ENCODE data around the gene CEP95. TPM values are rescaled to one million over a fixed set of nuclear protein-coding genes. Genes with fewer than 3 reads are reported as not detected.
A peak's percentile ranks its signal among the peaks of the same experiment; 100 is the strongest.

The CEP95 gene
- total RNA-seq, 1 experiment from 2014 or later, result 77.0 TPM

- TF ChIP-seq, protein P1, sequence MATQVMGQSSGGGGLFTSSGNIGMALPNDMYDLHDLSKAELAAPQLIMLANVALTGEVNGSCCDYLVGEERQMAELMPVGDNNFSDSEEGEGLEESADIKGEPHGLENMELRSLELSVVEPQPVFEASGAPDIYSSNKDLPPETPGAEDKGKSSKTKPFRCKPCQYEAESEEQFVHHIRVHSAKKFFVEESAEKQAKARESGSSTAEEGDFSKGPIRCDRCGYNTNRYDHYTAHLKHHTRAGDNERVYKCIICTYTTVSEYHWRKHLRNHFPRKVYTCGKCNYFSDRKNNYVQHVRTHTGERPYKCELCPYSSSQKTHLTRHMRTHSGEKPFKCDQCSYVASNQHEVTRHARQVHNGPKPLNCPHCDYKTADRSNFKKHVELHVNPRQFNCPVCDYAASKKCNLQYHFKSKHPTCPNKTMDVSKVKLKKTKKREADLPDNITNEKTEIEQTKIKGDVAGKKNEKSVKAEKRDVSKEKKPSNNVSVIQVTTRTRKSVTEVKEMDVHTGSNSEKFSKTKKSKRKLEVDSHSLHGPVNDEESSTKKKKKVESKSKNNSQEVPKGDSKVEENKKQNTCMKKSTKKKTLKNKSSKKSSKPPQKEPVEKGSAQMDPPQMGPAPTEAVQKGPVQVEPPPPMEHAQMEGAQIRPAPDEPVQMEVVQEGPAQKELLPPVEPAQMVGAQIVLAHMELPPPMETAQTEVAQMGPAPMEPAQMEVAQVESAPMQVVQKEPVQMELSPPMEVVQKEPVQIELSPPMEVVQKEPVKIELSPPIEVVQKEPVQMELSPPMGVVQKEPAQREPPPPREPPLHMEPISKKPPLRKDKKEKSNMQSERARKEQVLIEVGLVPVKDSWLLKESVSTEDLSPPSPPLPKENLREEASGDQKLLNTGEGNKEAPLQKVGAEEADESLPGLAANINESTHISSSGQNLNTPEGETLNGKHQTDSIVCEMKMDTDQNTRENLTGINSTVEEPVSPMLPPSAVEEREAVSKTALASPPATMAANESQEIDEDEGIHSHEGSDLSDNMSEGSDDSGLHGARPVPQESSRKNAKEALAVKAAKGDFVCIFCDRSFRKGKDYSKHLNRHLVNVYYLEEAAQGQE (IDR thresholded peaks at IDR 0.05; ENCODE audit: low read depth), result no peak
- TF ChIP-seq POLR2AphosphoS5 (IDR thresholded peaks at IDR 0.05; ENCODE audit: low read depth, low read length), result peak; percentile 11; the same call in 1 of the 2 replicates
- TF ChIP-seq SRF (IDR thresholded peaks at IDR 0.05; ENCODE audit: low read depth), result no peak
Observed at GRCh38 chr17:64504769-64505339, 1.9 kb upstream of the CEP95 start (continued).

DNA sequence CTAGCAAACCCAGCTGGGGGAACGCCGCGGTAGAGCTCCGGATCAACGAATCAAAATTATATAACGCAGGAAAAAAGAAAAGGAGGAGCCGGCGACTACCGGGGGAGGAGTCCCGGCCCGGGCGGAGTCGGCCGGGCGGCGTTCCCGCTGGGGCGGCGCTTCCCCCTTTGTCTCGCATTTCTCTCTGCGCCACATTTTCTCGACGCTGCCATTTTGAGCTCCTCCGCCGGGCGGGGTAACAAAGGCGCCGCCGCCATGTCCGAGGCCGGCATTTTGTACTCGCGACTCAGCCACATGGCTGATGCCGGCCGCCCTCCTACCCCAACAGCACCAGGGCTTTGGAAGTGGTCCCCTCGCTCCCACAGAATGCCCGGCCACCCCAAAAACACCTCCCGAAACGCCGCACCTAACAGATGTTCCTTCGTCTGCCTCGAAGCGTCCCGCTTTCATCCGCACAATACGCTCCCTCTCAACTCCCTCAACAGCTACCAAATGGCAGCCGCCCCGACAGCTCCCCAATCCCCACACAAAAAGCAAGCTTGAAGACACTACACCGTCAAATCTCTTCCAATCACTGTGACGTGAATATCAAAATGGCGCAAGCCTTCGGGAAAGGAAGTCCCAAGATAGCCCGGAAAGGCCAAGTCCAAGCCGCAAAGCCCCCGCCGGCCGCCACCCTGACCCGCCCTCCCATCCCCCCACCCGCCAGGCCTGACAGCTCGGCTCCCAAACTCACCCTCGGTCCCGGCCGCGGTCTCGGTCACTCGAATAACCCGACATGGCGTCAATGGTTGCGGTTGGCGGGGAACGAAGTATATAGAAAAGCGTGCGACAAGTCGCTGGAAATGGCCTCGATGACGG, 1.2 kb upstream of the CEP95 start:
- DNase-seq (ENCODE audit: low read depth, low spot score), result peak; percentile 59
- Histone ChIP-seq H2AFZ (ENCODE audit: low read depth, low read length, poor library complexity, severe bottlenecking) (no peak overlapping the region), H3K79me2 (ENCODE audit: insufficient read depth, low read length) (peaks cover 94% of the 10 kb centered on the region), H3K9ac (ENCODE audit: low read length) (peak overlapping the region; percentile 99), H3K4me3 (replicated peaks in 1 of 2; ENCODE audit: low read depth in 1 of 2, low read length in 2 of 2) (peak overlapping the region; percentile 93 to 95), H3K4me2 (ENCODE audit: low read length) (peak overlapping the region; percentile 87), H3K36me3 (ENCODE audit: control insufficient read depth in 1 of 2, insufficient read depth in 2 of 2, low read length in 2 of 2) (peaks cover 61 to 71% of the 10 kb centered on the region in 2 experiments), H4K20me1 (ENCODE audit: insufficient read depth) (peaks cover 56% of the 10 kb centered on the region; the same call in 1 of the 2 replicates), H3K27me3 (ENCODE audit: insufficient read depth, low read length) (no peaks in the 10 kb centered on the region), H3K9me2 (ENCODE audit: insufficient read depth) (no peaks in the 10 kb centered on the region), H3K9me3 (ENCODE audit: control insufficient read depth in 1 of 2, insufficient read depth in 1 of 2, low read depth in 1 of 2, low read length in 2 of 2) (no peaks in the 10 kb centered on the region), H3K4me1 (ENCODE audit: control insufficient read depth in 1 of 2, insufficient read depth in 2 of 2, low read length in 2 of 2) (peaks cover 12 to 38% of the 10 kb centered on the region in 2 experiments), H3K27ac (ENCODE audit: low read depth, low read length) (peak overlapping the region; percentile 90)
- intact Hi-C loops (cut with micrococcal nuclease), result loop anchor here (1.0 to 5.0 kb wide), 2 partner anchors 8 to 142 kb away; partner anchors contain the start of gene POLG2
- ATAC-seq, result peak; percentile 39
- TSS peak; percentile 37 for BruUV-seq (replicated peaks)
- RAD21 ChIA-PET (ENCODE audit: low non-redundant PET in 1 of 2, low total read pairs in 2 of 2, uncharacterized antibody in 2 of 2, unreplicated experiment in 2 of 2), result no interaction called here
- CTCF ChIA-PET, result interaction anchor here (1.2 to 2.3 kb wide), 4 partner anchors 8 to 224 kb away, joined by 3 to 14 read pairs (median 8); partner anchors contain the start of gene POLG2
- POLR2A ChIA-PET, result interaction anchor here (0.5 to 3.1 kb wide), 34 partner anchors 8 to 663 kb away, joined by 3 to 119 read pairs (median 4); partner anchors contain the start of genes POLG2 and SMARCD2
- TF ChIP-seq POLR2AphosphoS5 (IDR thresholded peaks at IDR 0.05; ENCODE audit: low read depth, low read length) (peak; percentile 79), SIN3A (IDR thresholded peaks at IDR 0.05; ENCODE audit: low read depth) (peak; percentile 49; the same call in 1 of the 2 replicates), SRF (IDR thresholded peaks at IDR 0.05; ENCODE audit: low read depth) (no peak), POLR2A (IDR thresholded peaks at IDR 0.05; ENCODE audit: borderline replicate concordance, extremely low read depth, insufficient read depth, insufficient read length) (no peak), SP1 (IDR thresholded peaks at IDR 0.05; ENCODE audit: low read depth) (no peak; the same call in 1 of the 2 replicates), CEBPB (IDR thresholded peaks at IDR 0.05; ENCODE audit: low read depth) (no peak), ZNF274 (IDR thresholded peaks at IDR 0.05; ENCODE audit: low read depth, low read length) (no peak), YY1 (IDR thresholded peaks at IDR 0.05; ENCODE audit: extremely low read depth, insufficient replicate concordance, low read depth, low read length) (peak; percentile 97), ELF1 (IDR thresholded peaks at IDR 0.05; ENCODE audit: borderline replicate concordance, low read depth) (no peak), ZBTB33 (IDR thresholded peaks at IDR 0.05; ENCODE audit: extremely low read depth, insufficient replicate concordance, low read length) (no peak)
- TF ChIP-seq, protein P1 (IDR thresholded peaks at IDR 0.05; ENCODE audit: low read depth), result no peak

Measured in HCT116 (cell line).